Left lung (tissue), 10 donors: ENCODE results near the gene LY6G5C. TPM values are rescaled to one million over a fixed set of nuclear protein-coding genes. Genes with fewer than 3 reads are reported as not detected.

Source experiments
- ATAC-seq: fragments of 200-7000 bp; cut with Tn5 transposase; one replicate; pipeline ENCODE4 v1.9.1; 2020; ENCODE audit warnings: moderate library complexity
- DNase-seq, 4 donors: peaks; one replicate each; pipeline ENCODE4 v3.0.0-alpha.2; 2013 to 2020
- H3K27ac ChIP-seq, 2 donors: fragments of 200-600 bp; sonication (generic) in 1 of 2; one replicate each; pipeline versions ENCODE4 v1.5.0 to v1.8.0; 2020 to 2021
- H3K27me3 ChIP-seq, 2 donors: fragments of 200-600 bp; sonication (generic) in 1 of 2; one replicate each; pipeline versions ENCODE4 v1.5.0 to v1.8.0; 2020 to 2021
- H3K36me3 ChIP-seq, 2 donors: fragments of 200-600 bp; sonication (generic) in 1 of 2; one replicate each; pipeline versions ENCODE4 v1.5.0 to v1.8.0; 2020 to 2021
- H3K4me1 ChIP-seq, 2 donors: fragments of 200-600 bp; one replicate each; pipeline ENCODE4 v1.8.0; 2021
- H3K4me3 ChIP-seq, 2 donors: fragments of 200-600 bp; sonication (generic) in 1 of 2; one replicate each; pipeline versions ENCODE4 v1.5.0 to v1.8.0; 2020 to 2021; ENCODE audit warnings: mild to moderate bottlenecking in 1 of 2
- H3K9me3 ChIP-seq, 2 donors: fragments of 200-600 bp; sonication (generic) in 1 of 2; one replicate each; pipeline versions ENCODE4 v1.5.0 to v1.8.0; 2020 to 2021
- intact Hi-C, 2 donors: fragments of 100-400 bp; cut with DNase I; formaldehyde crosslinking; loops; one replicate each; pipeline versions ENCODE4 v1.11.2 to v1.14.2; 2022
- microRNA-seq, 2 donors: library from miRNA; unstranded; fragments of <30 nt; microRNA quantifications; one replicate each; pipeline ENCODE4, GENCODE V29; 2019
- polyA plus RNA-seq, 6 donors: library from polyadenylated mRNA; unstranded; fragments of 120-200 nt; gene quantifications; one replicate each; pipeline ENCODE4 v1.2.1, GENCODE V29; 2013; ENCODE audit not compliant: insufficient read length in 6 of 6
- total RNA-seq, 2 donors: library from RNA; stranded (reverse); fragmentation: NEBNext Ultra II Directional; extraction: Animal tissue kit (Norgen Biotek cat#: 25700); gene quantifications; one replicate each; pipeline ENCODE4 v1.2.1, GENCODE V29; 2021
- TF ChIP-seq, protein P1 (sequence below), 2 donors: fragments of 200-600 bp; sonication (generic) in 1 of 2; IDR thresholded peaks; one replicate each; pipeline versions ENCODE4 v1.5.0 to v1.8.0; 2021; ENCODE audit warnings: antibody characterized with exemption in 2 of 2
- donor health status: DM: no; HTN: yes; CAD: no.
- donor health status: DM: no; HTN: no; CAD: no.

The LY6G5C gene
- total and polyA plus RNA-seq, 8 donors: 2.9 to 6.3 (median 3.7) TPM

DNA sequence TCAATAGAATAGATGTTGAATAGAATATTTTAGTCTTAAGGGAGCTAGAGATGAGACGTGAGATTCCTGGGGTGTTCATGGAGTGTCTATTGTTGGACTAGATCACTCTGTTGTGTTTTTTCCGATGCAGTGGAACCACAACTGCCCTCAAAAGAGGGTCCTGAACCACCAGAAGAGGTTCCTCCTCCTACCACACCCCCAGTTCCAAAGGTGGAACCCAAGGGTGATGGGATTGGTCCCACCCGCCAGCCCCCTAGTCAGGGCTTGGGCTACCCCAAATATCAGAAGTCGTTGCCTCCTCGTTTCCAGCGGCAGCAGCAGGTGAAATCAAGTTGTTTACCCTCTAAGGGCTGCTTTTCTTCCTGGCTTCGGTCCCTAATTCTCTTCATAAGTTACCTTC, 51.9 kb downstream of the LY6G5C start:
- ATAC-seq: no peak
- Histone ChIP-seq H3K4me1 (no peaks in the 10 kb centered on the region), H3K36me3 (peaks cover 8 to 100% of the 10 kb centered on the region in 2 donors), H3K27me3 (no peaks in the 10 kb centered on the region), H3K4me3 (no peak overlapping the region), H3K27ac (no peak overlapping the region), H3K9me3 (no peaks in the 10 kb centered on the region)
- TF ChIP-seq, protein P1, sequence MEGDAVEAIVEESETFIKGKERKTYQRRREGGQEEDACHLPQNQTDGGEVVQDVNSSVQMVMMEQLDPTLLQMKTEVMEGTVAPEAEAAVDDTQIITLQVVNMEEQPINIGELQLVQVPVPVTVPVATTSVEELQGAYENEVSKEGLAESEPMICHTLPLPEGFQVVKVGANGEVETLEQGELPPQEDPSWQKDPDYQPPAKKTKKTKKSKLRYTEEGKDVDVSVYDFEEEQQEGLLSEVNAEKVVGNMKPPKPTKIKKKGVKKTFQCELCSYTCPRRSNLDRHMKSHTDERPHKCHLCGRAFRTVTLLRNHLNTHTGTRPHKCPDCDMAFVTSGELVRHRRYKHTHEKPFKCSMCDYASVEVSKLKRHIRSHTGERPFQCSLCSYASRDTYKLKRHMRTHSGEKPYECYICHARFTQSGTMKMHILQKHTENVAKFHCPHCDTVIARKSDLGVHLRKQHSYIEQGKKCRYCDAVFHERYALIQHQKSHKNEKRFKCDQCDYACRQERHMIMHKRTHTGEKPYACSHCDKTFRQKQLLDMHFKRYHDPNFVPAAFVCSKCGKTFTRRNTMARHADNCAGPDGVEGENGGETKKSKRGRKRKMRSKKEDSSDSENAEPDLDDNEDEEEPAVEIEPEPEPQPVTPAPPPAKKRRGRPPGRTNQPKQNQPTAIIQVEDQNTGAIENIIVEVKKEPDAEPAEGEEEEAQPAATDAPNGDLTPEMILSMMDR (IDR thresholded peaks at IDR 0.05): no peak
- intact Hi-C loops: no loop called here
- no peak for DNase-seq

DNA sequence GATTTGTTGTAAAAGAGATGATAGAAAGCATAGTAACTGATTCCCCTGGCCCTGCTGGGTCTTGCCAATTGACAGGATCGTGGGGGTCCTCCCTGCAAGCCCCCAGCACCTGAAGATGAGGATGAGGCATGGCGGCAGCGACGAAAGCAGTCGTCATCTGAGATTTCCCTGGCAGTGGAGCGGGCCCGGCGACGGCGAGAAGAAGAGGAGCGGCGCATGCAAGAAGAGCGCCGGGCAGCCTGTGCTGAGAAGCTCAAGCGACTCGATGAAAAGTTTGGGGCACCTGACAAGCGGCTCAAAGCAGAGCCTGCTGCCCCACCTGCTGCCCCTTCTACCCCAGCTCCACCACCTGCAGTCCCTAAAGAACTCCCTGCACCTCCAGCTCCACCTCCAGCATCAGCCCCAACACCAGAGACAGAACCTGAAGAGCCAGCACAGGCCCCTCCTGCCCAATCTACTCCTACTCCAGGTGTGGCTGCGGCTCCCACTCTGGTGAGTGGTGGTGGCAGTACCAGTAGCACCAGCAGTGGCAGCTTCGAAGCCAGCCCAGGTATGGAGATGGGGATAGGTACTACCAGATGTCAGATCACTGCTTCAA, 53.1 kb downstream of the LY6G5C start:
- intact Hi-C loops: no loop called here
- Histone ChIP-seq H3K27ac (no peak overlapping the region), H3K4me3 (no peak overlapping the region), H3K4me1 (peaks cover 2 to 12% of the 10 kb centered on the region in 2 donors), H3K27me3 (no peaks in the 10 kb centered on the region), H3K9me3 (no peaks in the 10 kb centered on the region), H3K36me3 (peaks cover 8 to 100% of the 10 kb centered on the region in 2 donors)
- TF ChIP-seq, protein P1 (IDR thresholded peaks at IDR 0.05): no peak
- DNase-seq: no peak
- no peak for ATAC-seq

- peaks cover 8 to 93% of the 10 kb centered on the region in 2 donors for H3K36me3 ChIP-seq
- TF ChIP-seq, protein P1 (IDR thresholded peaks at IDR 0.05): no peak
- peaks cover 10 to 20% of the 10 kb centered on the region in 2 donors for H3K4me1 ChIP-seq
- intact Hi-C loops: no loop called here
- H3K9me3 ChIP-seq: no peaks in the 10 kb centered on the region
- H3K27me3 ChIP-seq: no peaks in the 10 kb centered on the region
- DNase-seq (no peak), ATAC-seq (no peak)
- H3K27ac ChIP-seq: no peak overlapping the region
- H3K4me3 ChIP-seq: no peak overlapping the region
These were observed 53.9 kb downstream of the LY6G5C start for GRCh38 chr6:31626952-31627351.

Small RNAs within 50 kb of the gene (microRNA-seq; reads per million reads assigned to microRNA genes)
- gene MIR4646 (0.68 to 1.7 reads per million in 2 donors), gene MIR6832 (0 to 0.14 reads per million in 2 donors)

Other genes starting within 250 kb of the LY6G5C start
Only the 30 nearest of the 38 such genes appear.
- gene DDX39B, start 139.1 kb downstream of the LY6G5C start, total RNA-seq: 100 to 1,000 TPM; 201 to 319 TPM
- 100 to 1,000 TPM; 595 to 685 (median 609) TPM for gene DDX39B, start 139.1 kb downstream of the LY6G5C start, polyA plus RNA-seq
- 1 to 10 TPM; 1.0 to 1.6 TPM for gene ATP6V1G2, start 134.5 kb downstream of the LY6G5C start, total RNA-seq
- gene ATP6V1G2, start 134.5 kb downstream of the LY6G5C start, polyA plus RNA-seq: 1 to 10 TPM; 2.8 to 6.3 (median 3.4) TPM
- gene NFKBIL1, start 133.5 kb downstream of the LY6G5C start, total RNA-seq: 10 to 100 TPM; 15.0 to 17.2 TPM
- 10 to 100 TPM; 18.5 to 25.4 (median 19.0) TPM for gene NFKBIL1, start 133.5 kb downstream of the LY6G5C start, polyA plus RNA-seq
- gene LTA, start 108.8 kb downstream of the LY6G5C start, total RNA-seq: under 1 TPM; 0.17 to 0.65 TPM
- gene LTA, start 108.8 kb downstream of the LY6G5C start, polyA plus RNA-seq: under 1 TPM; 0.33 to 0.48 (median 0.39) TPM
- gene TNF, start 105.5 kb downstream of the LY6G5C start, total RNA-seq: 10 to 100 TPM in 1 of 2 donors, under 1 TPM in 1; 0.29 to 10.4 TPM
- gene TNF, start 105.5 kb downstream of the LY6G5C start, polyA plus RNA-seq: under 1 TPM in 5 of 6 donors, not detected in 1; 0.19 to 0.63 (median 0.26) TPM
- gene LTB, start 98.6 kb downstream of the LY6G5C start, total RNA-seq: 10 to 100 TPM; 10.3 to 13.7 TPM
- gene LTB, start 98.6 kb downstream of the LY6G5C start, polyA plus RNA-seq: 1 to 10 TPM; 1.5 to 3.8 (median 2.8) TPM
- gene LST1, start 94.8 kb downstream of the LY6G5C start, total RNA-seq: 10 to 100 TPM; 32.7 to 95.1 TPM
- 1 to 10 TPM; 4.4 to 8.3 (median 7.2) TPM for gene LST1, start 94.8 kb downstream of the LY6G5C start, polyA plus RNA-seq
- 1 to 10 TPM in 1 of 2 donors, under 1 TPM in 1; 0.67 to 1.5 TPM for gene NCR3, start 88.1 kb downstream of the LY6G5C start, total RNA-seq
- under 1 TPM in 4 of 6 donors, not detected in 2; 0.26 to 0.89 (median 0.45) TPM for gene NCR3, start 88.1 kb downstream of the LY6G5C start, polyA plus RNA-seq
- 10 to 100 TPM; 38.5 to 96.4 TPM for gene AIF1, start 65.8 kb downstream of the LY6G5C start, total RNA-seq
- gene AIF1, start 65.8 kb downstream of the LY6G5C start, polyA plus RNA-seq: 10 to 100 TPM; 17.9 to 25.4 (median 20.5) TPM
- 100 to 1,000 TPM; 130 to 151 TPM for gene PRRC2A, start 60.4 kb downstream of the LY6G5C start, total RNA-seq
- gene PRRC2A, start 60.4 kb downstream of the LY6G5C start, polyA plus RNA-seq: 100 to 1,000 TPM; 150 to 201 (median 176) TPM
- 100 to 1,000 TPM; 243 to 278 TPM for gene BAG6, start 28.4 kb downstream of the LY6G5C start, total RNA-seq
- 100 to 1,000 TPM; 211 to 252 (median 226) TPM for gene BAG6, start 28.4 kb downstream of the LY6G5C start, polyA plus RNA-seq
- 1 to 10 TPM; 1.0 to 1.5 TPM for gene APOM, start 25.2 kb downstream of the LY6G5C start, total RNA-seq
- gene APOM, start 25.2 kb downstream of the LY6G5C start, polyA plus RNA-seq: 1 to 10 TPM; 4.6 to 8.0 (median 6.4) TPM
- gene C6orf47, start 20.3 kb downstream of the LY6G5C start, total RNA-seq: 10 to 100 TPM; 21.9 to 23.8 TPM
- 10 to 100 TPM; 15.3 to 19.8 (median 17.4) TPM for gene C6orf47, start 20.3 kb downstream of the LY6G5C start, polyA plus RNA-seq
- gene GPANK1, start 16.1 kb downstream of the LY6G5C start, total RNA-seq: 10 to 100 TPM; 10.3 to 13.2 TPM
- 10 to 100 TPM; 18.0 to 22.8 (median 22.2) TPM for gene GPANK1, start 16.1 kb downstream of the LY6G5C start, polyA plus RNA-seq
- gene CSNK2B, start 15.0 kb downstream of the LY6G5C start, total RNA-seq: 100 to 1,000 TPM in 1 of 2 donors, 10 to 100 TPM in 1; 96.6 to 128 TPM
- gene CSNK2B, start 15.0 kb downstream of the LY6G5C start, polyA plus RNA-seq: 100 to 1,000 TPM; 189 to 210 (median 196) TPM
- 10 to 100 TPM in 1 of 2 donors, 1 to 10 TPM in 1; 6.9 to 13.6 TPM for gene LY6G5B, start 11.1 kb downstream of the LY6G5C start, total RNA-seq
- 10 to 100 TPM; 25.2 to 41.0 (median 35.8) TPM for gene LY6G5B, start 11.1 kb downstream of the LY6G5C start, polyA plus RNA-seq
- 10 to 100 TPM; 53.6 to 58.6 TPM for gene ABHD16A, start 22.3 kb upstream of the LY6G5C start, total RNA-seq
- gene ABHD16A, start 22.3 kb upstream of the LY6G5C start, polyA plus RNA-seq: 10 to 100 TPM; 55.7 to 63.9 (median 58.6) TPM
- 1 to 10 TPM in 1 of 2 donors, not detected in 1; 1.4 TPM for gene LY6G6F, start 25.8 kb upstream of the LY6G5C start, total RNA-seq
- gene LY6G6F, start 25.8 kb upstream of the LY6G5C start, polyA plus RNA-seq: 1 to 10 TPM in 4 of 6 donors, under 1 TPM in 2; 0.53 to 1.8 (median 1.2) TPM
- not detected for gene LY6G6D, start 34.3 kb upstream of the LY6G5C start, total RNA-seq
- under 1 TPM in 1 of 6 donors, not detected in 5; 0.57 TPM for gene LY6G6D, start 34.3 kb upstream of the LY6G5C start, polyA plus RNA-seq
- gene LY6G6C, start 40.7 kb upstream of the LY6G5C start, total RNA-seq: not detected
- under 1 TPM; 0.17 to 0.75 (median 0.43) TPM for gene LY6G6C, start 40.7 kb upstream of the LY6G5C start, polyA plus RNA-seq
- gene MPIG6B, start 42.3 kb upstream of the LY6G5C start, total RNA-seq: 1 to 10 TPM; 1.2 to 1.9 TPM
- 1 to 10 TPM; 2.8 to 3.5 (median 3.0) TPM for gene MPIG6B, start 42.3 kb upstream of the LY6G5C start, polyA plus RNA-seq
- 10 to 100 TPM; 70.2 to 77.3 TPM for gene DDAH2, start 48.2 kb upstream of the LY6G5C start, total RNA-seq
- gene DDAH2, start 48.2 kb upstream of the LY6G5C start, polyA plus RNA-seq: 100 to 1,000 TPM; 139 to 199 (median 175) TPM
- 100 to 1,000 TPM; 283 to 465 TPM for gene CLIC1, start 55.5 kb upstream of the LY6G5C start, total RNA-seq
- gene CLIC1, start 55.5 kb upstream of the LY6G5C start, polyA plus RNA-seq: 100 to 1,000 TPM; 226 to 279 (median 261) TPM
- 10 to 100 TPM in 1 of 2 donors, 1 to 10 TPM in 1; 9.7 to 20.0 TPM for gene MSH5, start 58.9 kb upstream of the LY6G5C start, total RNA-seq
- gene MSH5, start 58.9 kb upstream of the LY6G5C start, polyA plus RNA-seq: 10 to 100 TPM; 34.4 to 49.8 (median 39.1) TPM
- gene SAPCD1, start 81.6 kb upstream of the LY6G5C start, total RNA-seq: 1 to 10 TPM; 1.3 to 3.9 TPM
- gene SAPCD1, start 81.6 kb upstream of the LY6G5C start, polyA plus RNA-seq: 10 to 100 TPM in 2 of 6 donors, 1 to 10 TPM in 4; 6.5 to 11.1 (median 8.2) TPM
- 1 to 10 TPM; 4.6 to 5.0 TPM for gene VWA7, start 96.3 kb upstream of the LY6G5C start, total RNA-seq
- 1 to 10 TPM; 1.4 to 3.8 (median 2.2) TPM for gene VWA7, start 96.3 kb upstream of the LY6G5C start, polyA plus RNA-seq
- gene VARS1, start 114.7 kb upstream of the LY6G5C start, total RNA-seq: 100 to 1,000 TPM in 1 of 2 donors, 10 to 100 TPM in 1; 43.6 to 103 TPM
- 10 to 100 TPM; 38.4 to 61.7 (median 46.6) TPM for gene VARS1, start 114.7 kb upstream of the LY6G5C start, polyA plus RNA-seq
- gene LSM2, start 125.9 kb upstream of the LY6G5C start, total RNA-seq: 10 to 100 TPM; 38.7 to 51.5 TPM
- 10 to 100 TPM; 79.4 to 88.5 (median 83.6) TPM for gene LSM2, start 125.9 kb upstream of the LY6G5C start, polyA plus RNA-seq
- gene HSPA1L, start 134.2 kb upstream of the LY6G5C start, total RNA-seq: 1 to 10 TPM in 1 of 2 donors, under 1 TPM in 1; 0.99 to 1.2 TPM
- gene HSPA1L, start 134.2 kb upstream of the LY6G5C start, polyA plus RNA-seq: 1 to 10 TPM; 2.8 to 4.4 (median 3.4) TPM
- gene HSPA1A, start 134.5 kb upstream of the LY6G5C start, total RNA-seq: 100 to 1,000 TPM; 155 to 205 TPM
- gene HSPA1A, start 134.5 kb upstream of the LY6G5C start, polyA plus RNA-seq: 100 to 1,000 TPM in 2 of 6 donors, 10 to 100 TPM in 4; 64.3 to 124 (median 78.3) TPM